Measurements from ENCODE around the gene ZNF432. TPM values are rescaled to one million over a fixed set of nuclear protein-coding genes. Genes with fewer than 3 reads are reported as not detected.
A peak's percentile ranks its signal among the peaks of the same experiment; 100 is the strongest.

The ZNF432 gene
- total and polyA plus RNA-seq, 2 of the 13 experiments (the other 11 are each of a cell fraction or from before 2014, with no cell fraction given) = 4.1 to 8.7 TPM

DNA sequence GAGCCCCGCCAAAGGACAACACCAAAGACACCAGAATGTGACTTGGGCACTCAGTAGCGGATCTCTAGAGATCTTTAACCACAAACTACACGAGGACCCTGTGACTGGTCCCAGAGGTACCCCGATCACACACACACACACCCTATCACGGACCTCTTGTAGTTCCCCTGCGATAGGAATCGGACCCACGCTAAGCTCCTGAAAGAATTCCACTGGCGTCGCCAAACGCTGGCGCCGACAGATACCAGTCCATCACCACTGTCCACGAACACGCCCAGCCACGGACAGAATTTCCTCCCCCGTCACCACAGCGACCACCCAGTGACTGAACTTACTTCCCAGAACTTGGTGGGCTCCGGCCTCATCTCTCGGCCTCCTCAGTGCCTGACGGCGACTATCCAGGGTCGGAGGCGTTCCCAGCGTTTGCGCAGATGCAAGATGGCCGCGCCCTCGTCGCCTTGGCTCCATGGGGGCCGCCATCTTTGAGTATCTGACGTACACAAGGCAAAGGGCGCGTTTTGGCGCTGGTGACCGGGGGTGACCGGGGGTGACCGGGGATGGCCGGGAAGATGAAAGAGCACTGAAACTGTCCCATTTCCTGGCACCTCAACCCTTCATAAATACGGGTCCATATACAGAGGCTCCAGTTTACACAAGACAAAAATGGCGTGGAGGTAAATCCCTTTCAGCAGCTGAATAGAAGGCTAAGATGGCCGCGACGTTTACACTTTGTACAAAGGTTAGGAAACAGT lies 40.7 kb downstream of the ZNF432 start, which contains the start of gene ZNF615 (continued):
- TF ChIP-seq, protein P1, sequence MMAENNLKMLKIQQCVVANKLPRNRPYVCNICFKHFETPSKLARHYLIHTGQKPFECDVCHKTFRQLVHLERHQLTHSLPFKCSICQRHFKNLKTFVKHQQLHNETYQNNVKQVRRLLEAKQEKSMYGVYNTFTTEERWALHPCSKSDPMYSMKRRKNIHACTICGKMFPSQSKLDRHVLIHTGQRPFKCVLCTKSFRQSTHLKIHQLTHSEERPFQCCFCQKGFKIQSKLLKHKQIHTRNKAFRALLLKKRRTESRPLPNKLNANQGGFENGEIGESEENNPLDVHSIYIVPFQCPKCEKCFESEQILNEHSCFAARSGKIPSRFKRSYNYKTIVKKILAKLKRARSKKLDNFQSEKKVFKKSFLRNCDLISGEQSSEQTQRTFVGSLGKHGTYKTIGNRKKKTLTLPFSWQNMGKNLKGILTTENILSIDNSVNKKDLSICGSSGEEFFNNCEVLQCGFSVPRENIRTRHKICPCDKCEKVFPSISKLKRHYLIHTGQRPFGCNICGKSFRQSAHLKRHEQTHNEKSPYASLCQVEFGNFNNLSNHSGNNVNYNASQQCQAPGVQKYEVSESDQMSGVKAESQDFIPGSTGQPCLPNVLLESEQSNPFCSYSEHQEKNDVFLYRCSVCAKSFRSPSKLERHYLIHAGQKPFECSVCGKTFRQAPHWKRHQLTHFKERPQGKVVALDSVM (CRISPR knock-in tag; IDR thresholded peaks at IDR 0.05) = peak; percentile 99
- TF ChIP-seq ZNF329 (CRISPR knock-in tag; IDR thresholded peaks at IDR 0.05; ENCODE audit: low read depth) (0 out of 2 replicates have a peak, but pooled peaks have one; percentile 41), LCORL (IDR thresholded peaks at IDR 0.05) (no peak), LCORL (CRISPR knock-in tag; IDR thresholded peaks at IDR 0.05) (peak; percentile 91), ZNF709 (CRISPR knock-in tag; IDR thresholded peaks at IDR 0.05) (0 out of 2 replicates have a peak, but pooled peaks have one; percentile 55), ZNF598 (CRISPR knock-in tag; IDR thresholded peaks at IDR 0.05; ENCODE audit: borderline replicate concordance) (peak; percentile 20; the same call in 1 of the 2 replicates), ZNF326 (CRISPR knock-in tag; IDR thresholded peaks at IDR 0.05; ENCODE audit: borderline replicate concordance) (no peak), TCF12 (IDR thresholded peaks at IDR 0.05) (no peak), TCF12 (CRISPR knock-in tag; IDR thresholded peaks at IDR 0.05) (no peak), ZNF891 (CRISPR knock-in tag; IDR thresholded peaks at IDR 0.05) (peak; percentile 81), ZNF343 (CRISPR knock-in tag; IDR thresholded peaks at IDR 0.05) (0 out of 2 replicates have a peak, but pooled peaks have one; percentile 27), HNF4A (CRISPR knock-in tag; IDR thresholded peaks at IDR 0.05) (peak; percentile 45), U2AF2 (IDR thresholded peaks at IDR 0.05; ENCODE audit: low read depth, low read length) (peak; percentile 88; the same call in 1 of the 2 replicates)
- TF ChIP-seq, protein P2, sequence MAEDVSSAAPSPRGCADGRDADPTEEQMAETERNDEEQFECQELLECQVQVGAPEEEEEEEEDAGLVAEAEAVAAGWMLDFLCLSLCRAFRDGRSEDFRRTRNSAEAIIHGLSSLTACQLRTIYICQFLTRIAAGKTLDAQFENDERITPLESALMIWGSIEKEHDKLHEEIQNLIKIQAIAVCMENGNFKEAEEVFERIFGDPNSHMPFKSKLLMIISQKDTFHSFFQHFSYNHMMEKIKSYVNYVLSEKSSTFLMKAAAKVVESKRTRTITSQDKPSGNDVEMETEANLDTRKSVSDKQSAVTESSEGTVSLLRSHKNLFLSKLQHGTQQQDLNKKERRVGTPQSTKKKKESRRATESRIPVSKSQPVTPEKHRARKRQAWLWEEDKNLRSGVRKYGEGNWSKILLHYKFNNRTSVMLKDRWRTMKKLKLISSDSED (CRISPR knock-in tag; IDR thresholded peaks at IDR 0.05) = no peak
- TF ChIP-seq, protein P3, sequence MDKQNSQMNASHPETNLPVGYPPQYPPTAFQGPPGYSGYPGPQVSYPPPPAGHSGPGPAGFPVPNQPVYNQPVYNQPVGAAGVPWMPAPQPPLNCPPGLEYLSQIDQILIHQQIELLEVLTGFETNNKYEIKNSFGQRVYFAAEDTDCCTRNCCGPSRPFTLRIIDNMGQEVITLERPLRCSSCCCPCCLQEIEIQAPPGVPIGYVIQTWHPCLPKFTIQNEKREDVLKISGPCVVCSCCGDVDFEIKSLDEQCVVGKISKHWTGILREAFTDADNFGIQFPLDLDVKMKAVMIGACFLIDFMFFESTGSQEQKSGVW (CRISPR knock-in tag; IDR thresholded peaks at IDR 0.05; ENCODE audit: borderline replicate concordance) = no peak
- TF ChIP-seq, protein P4, sequence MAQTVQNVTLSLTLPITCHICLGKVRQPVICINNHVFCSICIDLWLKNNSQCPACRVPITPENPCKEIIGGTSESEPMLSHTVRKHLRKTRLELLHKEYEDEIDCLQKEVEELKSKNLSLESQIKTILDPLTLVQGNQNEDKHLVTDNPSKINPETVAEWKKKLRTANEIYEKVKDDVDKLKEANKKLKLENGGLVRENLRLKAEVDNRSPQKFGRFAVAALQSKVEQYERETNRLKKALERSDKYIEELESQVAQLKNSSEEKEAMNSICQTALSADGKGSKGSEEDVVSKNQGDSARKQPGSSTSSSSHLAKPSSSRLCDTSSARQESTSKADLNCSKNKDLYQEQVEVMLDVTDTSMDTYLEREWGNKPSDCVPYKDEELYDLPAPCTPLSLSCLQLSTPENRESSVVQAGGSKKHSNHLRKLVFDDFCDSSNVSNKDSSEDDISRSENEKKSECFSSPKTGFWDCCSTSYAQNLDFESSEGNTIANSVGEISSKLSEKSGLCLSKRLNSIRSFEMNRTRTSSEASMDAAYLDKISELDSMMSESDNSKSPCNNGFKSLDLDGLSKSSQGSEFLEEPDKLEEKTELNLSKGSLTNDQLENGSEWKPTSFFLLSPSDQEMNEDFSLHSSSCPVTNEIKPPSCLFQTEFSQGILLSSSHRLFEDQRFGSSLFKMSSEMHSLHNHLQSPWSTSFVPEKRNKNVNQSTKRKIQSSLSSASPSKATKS (CRISPR knock-in tag; IDR thresholded peaks at IDR 0.05) = 0 out of 2 replicates have a peak, but pooled peaks have one; percentile 45
- TF ChIP-seq, protein P5, sequence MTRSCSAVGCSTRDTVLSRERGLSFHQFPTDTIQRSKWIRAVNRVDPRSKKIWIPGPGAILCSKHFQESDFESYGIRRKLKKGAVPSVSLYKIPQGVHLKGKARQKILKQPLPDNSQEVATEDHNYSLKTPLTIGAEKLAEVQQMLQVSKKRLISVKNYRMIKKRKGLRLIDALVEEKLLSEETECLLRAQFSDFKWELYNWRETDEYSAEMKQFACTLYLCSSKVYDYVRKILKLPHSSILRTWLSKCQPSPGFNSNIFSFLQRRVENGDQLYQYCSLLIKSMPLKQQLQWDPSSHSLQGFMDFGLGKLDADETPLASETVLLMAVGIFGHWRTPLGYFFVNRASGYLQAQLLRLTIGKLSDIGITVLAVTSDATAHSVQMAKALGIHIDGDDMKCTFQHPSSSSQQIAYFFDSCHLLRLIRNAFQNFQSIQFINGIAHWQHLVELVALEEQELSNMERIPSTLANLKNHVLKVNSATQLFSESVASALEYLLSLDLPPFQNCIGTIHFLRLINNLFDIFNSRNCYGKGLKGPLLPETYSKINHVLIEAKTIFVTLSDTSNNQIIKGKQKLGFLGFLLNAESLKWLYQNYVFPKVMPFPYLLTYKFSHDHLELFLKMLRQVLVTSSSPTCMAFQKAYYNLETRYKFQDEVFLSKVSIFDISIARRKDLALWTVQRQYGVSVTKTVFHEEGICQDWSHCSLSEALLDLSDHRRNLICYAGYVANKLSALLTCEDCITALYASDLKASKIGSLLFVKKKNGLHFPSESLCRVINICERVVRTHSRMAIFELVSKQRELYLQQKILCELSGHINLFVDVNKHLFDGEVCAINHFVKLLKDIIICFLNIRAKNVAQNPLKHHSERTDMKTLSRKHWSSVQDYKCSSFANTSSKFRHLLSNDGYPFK (CRISPR knock-in tag; IDR thresholded peaks at IDR 0.05; ENCODE audit: borderline replicate concordance) = peak; percentile 83; the same call in 1 of the 2 replicates
- TF ChIP-seq, protein P6, sequence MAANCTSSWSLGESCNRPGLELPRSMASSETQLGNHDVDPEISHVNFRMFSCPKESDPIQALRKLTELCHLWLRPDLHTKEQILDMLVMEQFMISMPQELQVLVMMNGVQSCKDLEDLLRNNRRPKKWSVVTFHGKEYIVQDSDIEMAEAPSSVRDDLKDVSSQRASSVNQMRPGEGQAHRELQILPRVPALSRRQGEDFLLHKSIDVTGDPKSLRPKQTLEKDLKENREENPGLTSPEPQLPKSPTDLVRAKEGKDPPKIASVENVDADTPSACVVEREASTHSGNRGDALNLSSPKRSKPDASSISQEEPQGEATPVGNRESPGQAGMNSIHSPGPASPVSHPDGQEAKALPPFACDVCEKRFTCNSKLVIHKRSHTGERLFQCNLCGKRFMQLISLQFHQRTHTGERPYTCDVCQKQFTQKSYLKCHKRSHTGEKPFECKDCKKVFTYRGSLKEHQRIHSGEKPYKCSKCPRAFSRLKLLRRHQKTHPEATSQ (CRISPR knock-in tag; IDR thresholded peaks at IDR 0.05; ENCODE audit: borderline replicate concordance) = peak; percentile 38; the same call in 1 of the 2 replicates
